ENCODE data around the gene TEX26.

The TEX26 gene

DNA sequence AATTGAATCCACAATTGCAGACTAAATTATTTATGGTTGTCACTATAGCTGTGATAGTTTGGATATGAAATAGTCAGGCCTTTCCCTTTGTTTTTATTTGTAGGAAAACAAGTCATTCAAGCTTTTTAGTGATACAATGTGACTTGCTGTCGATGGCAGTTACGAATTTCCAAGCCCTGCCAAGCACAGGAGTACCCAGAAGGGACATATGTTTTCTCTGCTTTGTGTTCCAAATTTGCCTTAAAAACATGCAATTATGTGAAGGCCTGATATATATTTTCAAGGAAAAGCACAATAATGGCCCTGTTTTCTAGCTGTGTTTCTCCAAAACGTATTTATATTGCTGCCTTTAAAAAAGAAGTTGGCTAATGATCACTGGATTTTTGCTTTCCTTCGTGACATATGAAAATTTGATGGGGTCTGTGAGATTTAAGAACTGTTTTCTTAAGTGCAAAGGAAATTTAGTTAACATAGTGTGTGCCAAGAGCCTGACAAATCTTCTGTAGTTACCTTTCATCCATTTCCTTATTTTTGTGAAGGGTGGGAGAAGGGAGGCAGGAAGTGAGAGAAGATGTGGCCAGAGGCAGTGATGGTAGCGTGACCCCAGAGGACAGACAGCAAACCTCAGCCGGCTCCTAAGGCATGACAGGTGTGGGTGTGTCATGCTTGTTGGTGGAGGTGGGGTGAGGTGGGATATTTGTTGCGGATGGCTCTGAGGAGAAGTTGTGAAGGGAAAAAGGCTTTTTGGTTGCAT is 79.6 kb downstream of the TEX26 start:
- no peak for DNase-seq (ENCODE audit: low read depth in 2 of 2, low spot score in 1 of 2)

GRCh38 chr13:31012655-31013024 is 80.2 kb downstream of the TEX26 start:
- DNase-seq (ENCODE audit: low read depth in 2 of 2, low spot score in 1 of 2) = no peak

- no peak for DNase-seq (ENCODE audit: low read depth in 2 of 2, low spot score in 1 of 2)
These were observed 82.0 kb downstream of the TEX26 start for GRCh38 chr13:31014456-31014855.

GRCh38 chr13:31015199-31015598 is 82.7 kb downstream of the TEX26 start:
- no peak for DNase-seq (ENCODE audit: low read depth in 2 of 2, low spot score in 1 of 2)

DNA sequence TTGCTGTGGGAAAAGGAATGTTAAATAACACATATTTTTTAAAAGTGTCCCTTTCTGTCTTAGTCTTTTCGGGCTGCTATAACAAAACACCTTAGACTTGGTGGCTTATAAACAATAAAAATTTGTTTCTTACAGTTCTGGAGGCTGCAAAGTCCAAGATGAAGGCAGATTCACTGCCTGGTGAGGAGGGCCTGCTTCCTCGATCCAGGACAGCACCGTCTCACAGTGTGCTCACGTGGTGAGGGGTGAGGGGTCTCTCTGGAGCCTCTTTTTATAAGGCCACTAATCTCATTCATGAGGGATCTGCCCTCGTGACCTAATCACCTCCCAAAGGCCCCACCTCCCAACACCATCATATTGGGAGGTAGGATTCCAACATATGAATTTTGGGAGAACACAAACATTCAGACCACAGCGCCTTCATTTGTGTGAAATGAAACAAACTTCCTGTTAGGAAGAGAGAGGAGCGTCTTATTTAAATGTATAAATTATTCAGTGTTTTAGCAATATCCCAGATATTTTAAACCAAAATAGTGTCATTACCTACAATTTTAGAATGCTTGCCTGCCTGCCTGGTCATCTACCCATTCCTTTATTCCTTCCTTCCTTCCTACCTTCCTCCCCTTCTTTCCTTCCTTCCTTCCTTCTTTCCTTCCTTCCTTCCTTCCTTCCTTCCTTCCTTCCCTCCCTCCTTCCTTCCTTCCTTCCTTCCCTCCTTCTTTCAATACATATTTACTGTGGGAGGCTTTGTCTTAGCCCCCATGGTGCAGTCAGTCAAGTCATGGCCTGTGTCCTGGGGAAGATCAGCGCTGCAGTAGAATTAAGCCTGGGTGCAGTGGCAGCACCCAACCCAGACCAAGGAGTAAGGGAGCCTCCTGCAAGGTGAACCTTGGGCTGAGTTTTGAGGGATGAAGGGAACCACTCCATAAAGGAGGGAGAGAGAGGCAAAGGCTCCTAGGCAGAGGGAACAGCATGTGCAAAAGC is 84.2 kb downstream of the TEX26 start:
- DNase-seq (ENCODE audit: low read depth in 2 of 2, low spot score in 1 of 2) = no peak

DNA sequence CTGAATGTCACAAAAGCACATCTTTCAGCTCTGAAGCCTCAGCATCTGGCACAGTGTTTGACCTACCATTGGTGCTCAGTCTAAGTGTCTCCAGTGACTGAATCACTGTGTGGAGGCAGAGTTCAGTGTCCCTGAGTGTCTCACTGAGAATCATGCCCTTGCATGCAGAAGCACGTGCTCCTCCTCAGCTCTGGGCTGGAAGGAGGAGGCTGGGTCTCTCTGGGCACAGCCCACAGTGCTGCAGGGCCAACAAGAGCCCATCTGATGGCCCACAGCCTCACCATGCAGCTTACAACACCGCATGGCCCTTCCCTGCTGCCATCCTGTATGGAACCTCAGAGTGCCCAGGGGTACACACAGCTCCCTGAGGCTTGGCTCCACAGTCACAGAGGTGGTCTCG is 86.1 kb downstream of the TEX26 start:
- no peak for DNase-seq (ENCODE audit: low read depth in 2 of 2, low spot score in 1 of 2)

GRCh38 chr13:31020996-31021395 is 88.5 kb downstream of the TEX26 start:
- no peak for DNase-seq (ENCODE audit: low read depth in 2 of 2, low spot score in 1 of 2)

- DNase-seq (ENCODE audit: low read depth in 2 of 2, low spot score in 1 of 2) = no peak
These were observed 89.9 kb downstream of the TEX26 start for GRCh38 chr13:31022288-31022895.

GRCh38 chr13:31022928-31023530 is 90.6 kb downstream of the TEX26 start:
- DNase-seq (ENCODE audit: low read depth in 2 of 2, low spot score in 1 of 2) = no peak

Data from stimulated activated CD8-positive, alpha-beta memory T cell treated with anti-CD3 and anti-CD28 coated beads, Interleukin-4, amount 100 ng/mL, for 4 hours (primary cell).